H1 (cell line): ENCODE results near the gene BTBD9. TPM values are rescaled to one million over a fixed set of nuclear protein-coding genes. Genes with fewer than 3 reads are reported as not detected.

Source experiments
- BACH1 ChIP-seq: IDR thresholded peaks from 2 replicates; pipeline ENCODE4 v1.6.1; 2012; ENCODE audit warnings: low read length, improper control_type of control experiment
- KDM1A ChIP-seq: fragments of 200-600, 300-600 bp; sonication (generic); IDR thresholded peaks from 2 replicates; pipeline ENCODE4 v1.7.1; 2016; ENCODE audit warnings: mild to moderate bottlenecking, low read length, borderline replicate concordance
- SAP30 ChIP-seq: fragments of 300-600 bp; sonication (generic); IDR thresholded peaks from 2 replicates; pipeline ENCODE4 v1.7.1; 2012; ENCODE audit warnings: low read length, moderate library complexity, mild to moderate bottlenecking, inconsistent platforms; ENCODE audit not compliant: insufficient read depth, insufficient replicate concordance
- SRF ChIP-seq: IDR thresholded peaks from 2 replicates; pipeline ENCODE4 v1.6.1; 2011; ENCODE audit warnings: mild to moderate bottlenecking, low read depth, low read length, moderate library complexity
- TAF7 ChIP-seq: optimal IDR thresholded peaks from 2 replicates; pipeline ENCODE3; 2011; ENCODE audit warnings: low read depth, mild to moderate bottlenecking, inconsistent platforms, low read length, moderate library complexity, borderline replicate concordance
- polyA plus RNA-seq, 7 experiments: library from polyadenylated mRNA; depleted of rRNA in 3 of 7; stranded (reverse) in 5 of 7; unstranded in 2 of 7; fragments of >200 nt in 5 of 7; fragments of 200-250 nt in 2 of 7; gene quantifications; 1 replicate in 5 of 7; 2 replicates in 1 of 7; 4 replicates in 1 of 7; pipeline versions ENCODE4 v1.2.1 to v1.2.3, GENCODE V29; 2011 to 2013; ENCODE audit warnings: missing spikeins in 2 of 7, mixed read lengths in 2 of 7
- total RNA-seq: library from RNA; stranded (reverse); fragmentation: NEBNext Ultra II Directional; extraction: Animal tissue kit (Norgen Biotek cat#: 25700); gene quantifications from 2 replicates; pipeline ENCODE4 v1.2.1, GENCODE V29; 2021

BTBD9 gene
- total and polyA plus RNA-seq, 2 of the 8 experiments (the other 6 are each of a cell fraction or from before 2014, with no cell fraction given), result 0.92 to 4.1 TPM

DNA sequence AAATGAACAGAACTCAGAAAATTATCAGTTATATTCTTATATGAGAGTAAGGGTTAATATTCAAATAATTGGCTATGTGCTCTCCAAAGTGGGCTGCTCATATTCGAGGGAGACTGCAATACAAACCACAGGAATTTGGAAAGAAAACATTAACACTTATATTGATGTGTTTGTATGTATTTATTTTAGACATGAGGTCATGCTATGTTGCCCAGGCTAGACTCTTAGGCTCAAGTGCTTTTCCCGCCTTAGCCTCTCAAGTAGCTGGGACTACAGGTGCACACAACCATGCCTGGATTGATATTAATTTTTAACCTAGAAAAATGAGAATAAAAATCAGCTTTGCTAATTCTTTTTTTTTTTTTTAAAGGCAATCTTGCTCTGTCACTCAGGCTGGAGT is 35.0 kb downstream of the BTBD9 start (continued):
- TF ChIP-seq SAP30 (no peak), BACH1 (no peak), KDM1A (no peak), TAF7 (no peak), SRF (no peak)
